ENCODE measurements around the gene CREB5.

Gene CREB5

GRCh38 chr7:28845106-28845505 lies 432.8 kb downstream of the CREB5 start:
- DNase-seq (ENCODE audit: low read depth in 2 of 2, low spot score in 1 of 2), result no peak

- DNase-seq (ENCODE audit: low read depth in 2 of 2, low spot score in 1 of 2), result no peak
These were observed 434.9 kb downstream of the CREB5 start for GRCh38 chr7:28847176-28847575.

- no peak for DNase-seq (ENCODE audit: low read depth in 2 of 2, low spot score in 1 of 2)
These were observed 435.4 kb downstream of the CREB5 start for GRCh38 chr7:28847681-28848080.

GRCh38 chr7:28848906-28849305 lies 436.6 kb downstream of the CREB5 start:
- DNase-seq (ENCODE audit: low read depth in 2 of 2, low spot score in 1 of 2), result no peak

GRCh38 chr7:28850699-28851098 lies 438.4 kb downstream of the CREB5 start:
- DNase-seq (ENCODE audit: low read depth in 2 of 2, low spot score in 1 of 2), result no peak

- DNase-seq (ENCODE audit: low read depth in 2 of 2, low spot score in 1 of 2), result no peak
These were observed 440.8 kb downstream of the CREB5 start for GRCh38 chr7:28853150-28853549.

- DNase-seq (ENCODE audit: low read depth in 2 of 2, low spot score in 1 of 2), result peak in 1 of 2 donors; percentile 19
These were observed 441.8 kb downstream of the CREB5 start for GRCh38 chr7:28853834-28854749.

- no peak for DNase-seq (ENCODE audit: low read depth in 2 of 2, low spot score in 1 of 2)
These were observed 442.4 kb downstream of the CREB5 start for GRCh38 chr7:28854750-28855074.

- DNase-seq (ENCODE audit: low read depth in 2 of 2, low spot score in 1 of 2), result no peak
These were observed 443.4 kb downstream of the CREB5 start for GRCh38 chr7:28855538-28856217.

- DNase-seq (ENCODE audit: low read depth in 2 of 2, low spot score in 1 of 2), result no peak
These were observed 444.3 kb downstream of the CREB5 start for GRCh38 chr7:28856656-28857055.

- no peak for DNase-seq (ENCODE audit: low read depth in 2 of 2, low spot score in 1 of 2)
These were observed 445.9 kb downstream of the CREB5 start for GRCh38 chr7:28858206-28858605.

- no peak for DNase-seq (ENCODE audit: low read depth in 2 of 2, low spot score in 1 of 2)
These were observed 446.6 kb downstream of the CREB5 start for GRCh38 chr7:28858895-28859294.

GRCh38 chr7:28861825-28862224 lies 449.5 kb downstream of the CREB5 start:
- DNase-seq (ENCODE audit: low read depth in 2 of 2, low spot score in 1 of 2), result no peak

GRCh38 chr7:28862595-28863272 lies 450.4 kb downstream of the CREB5 start:
- no peak for DNase-seq (ENCODE audit: low read depth in 2 of 2, low spot score in 1 of 2)

- no peak for DNase-seq (ENCODE audit: low read depth in 2 of 2, low spot score in 1 of 2)
These were observed 453.4 kb downstream of the CREB5 start for GRCh38 chr7:28865601-28866144.

- DNase-seq (ENCODE audit: low read depth in 2 of 2, low spot score in 1 of 2), result no peak
These were observed 456.4 kb downstream of the CREB5 start for GRCh38 chr7:28868712-28869111.

- DNase-seq (ENCODE audit: low read depth in 2 of 2, low spot score in 1 of 2), result no peak
These were observed 458.8 kb downstream of the CREB5 start for GRCh38 chr7:28871077-28871476.

- DNase-seq (ENCODE audit: low read depth in 2 of 2, low spot score in 1 of 2), result no peak
These were observed 459.3 kb downstream of the CREB5 start for GRCh38 chr7:28871631-28872030.

GRCh38 chr7:28872226-28872625 lies 459.9 kb downstream of the CREB5 start:
- no peak for DNase-seq (ENCODE audit: low read depth in 2 of 2, low spot score in 1 of 2)

- no peak for DNase-seq (ENCODE audit: low read depth in 2 of 2, low spot score in 1 of 2)
These were observed 461.0 kb downstream of the CREB5 start for GRCh38 chr7:28873365-28873764.

GRCh38 chr7:28874001-28874400 lies 461.7 kb downstream of the CREB5 start:
- DNase-seq (ENCODE audit: low read depth in 2 of 2, low spot score in 1 of 2), result no peak
